ENCODE measurements around the gene HFM1.
A peak's percentile ranks its signal among the peaks of the same experiment; 100 is the strongest.
"Not testable (repeated sequence)": the region's sequence is repeated elsewhere in the genome, so short reads cannot be mapped to it uniquely, and the experiment has no call there.

The HFM1 gene

GRCh38 chr1:91404151-91405012, at the start of gene HFM1:
TSS of gene HFM1 (minus strand) at chr1:91404837. CDS start at chr1:91401082, 3,755 bp downstream.
- peak; percentile 79 for DNase-seq

DNA sequence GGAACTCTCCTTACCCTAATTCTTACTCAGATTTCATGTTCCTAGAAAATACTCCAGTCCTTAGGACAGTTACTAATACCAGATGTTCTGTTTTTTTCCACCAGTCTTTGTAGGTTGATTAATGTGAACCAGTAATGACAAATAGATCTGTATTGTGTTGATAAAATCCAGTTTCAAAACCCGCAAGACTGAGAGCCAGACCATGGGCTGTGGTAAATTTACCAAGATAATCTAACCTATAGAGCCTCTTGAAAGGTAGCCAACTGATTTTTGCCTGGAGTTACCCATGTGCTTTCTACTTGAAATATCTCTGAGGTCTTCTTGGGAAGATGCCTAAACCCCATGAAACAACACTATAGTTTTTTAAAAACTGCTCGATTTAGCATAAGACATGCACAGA, 49.5 kb upstream of the HFM1 start:
- DNase-seq = no peak

- no peak for DNase-seq
These were observed 45.6 kb upstream of the HFM1 start for GRCh38 chr1:91450260-91450659.

DNA sequence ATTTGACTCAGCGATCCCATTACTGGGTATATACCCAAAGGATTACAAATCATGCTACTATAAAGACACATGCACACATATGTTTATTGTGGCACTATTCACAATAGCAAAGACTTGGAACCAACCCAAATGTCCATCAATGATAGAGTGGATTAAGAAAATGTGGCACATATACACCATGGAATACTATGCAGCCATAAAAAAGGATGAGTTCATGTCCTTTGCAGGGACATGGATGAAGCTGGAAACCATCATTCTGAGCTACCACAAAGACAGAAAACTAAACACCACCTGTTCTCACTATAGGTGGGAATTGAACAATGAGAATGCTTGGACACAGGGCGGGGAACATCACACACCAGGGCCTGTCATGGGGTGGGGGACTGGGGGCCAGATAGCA, 43.1 kb upstream of the HFM1 start:
- DNase-seq = not testable (repeated sequence)

DNA sequence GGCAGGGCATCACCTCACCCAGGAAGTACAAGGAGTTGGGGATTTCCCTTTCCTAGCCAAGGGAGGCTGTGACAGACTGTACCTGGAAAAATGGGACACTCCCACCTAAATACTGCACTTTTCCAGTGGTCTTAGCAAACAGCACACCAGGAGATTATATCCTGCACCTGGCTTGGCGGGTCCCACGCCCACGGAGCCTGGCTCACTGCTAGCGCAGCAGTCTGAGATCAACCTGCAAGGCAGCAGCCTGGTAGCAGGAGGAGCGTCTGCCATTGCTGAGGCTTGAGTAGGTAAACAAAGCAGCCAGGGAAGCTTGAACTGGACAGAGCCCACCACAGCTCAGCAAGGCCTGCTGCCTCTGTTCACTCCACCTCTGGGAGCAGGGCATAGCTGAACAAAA, 37.3 kb upstream of the HFM1 start:
- DNase-seq = not testable (repeated sequence)

DNA sequence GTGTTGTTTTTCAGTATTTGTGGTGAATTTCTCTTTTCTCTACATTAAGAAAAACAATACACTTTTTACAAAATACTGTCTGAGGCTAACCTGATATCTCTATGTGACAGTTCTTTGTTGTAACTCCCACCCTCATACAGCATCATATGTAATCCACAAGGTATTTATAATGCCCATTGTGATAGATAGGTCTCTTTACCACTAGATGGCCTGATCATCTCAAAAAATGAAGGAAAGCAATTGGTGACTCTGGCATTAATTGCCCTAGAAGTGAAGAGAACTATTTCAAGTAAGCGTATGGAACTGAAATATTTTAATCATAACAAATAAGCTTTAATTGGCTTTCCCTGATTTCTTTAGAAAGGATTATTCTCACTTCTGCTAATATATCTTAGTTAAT, 36.2 kb upstream of the HFM1 start:
- no peak for DNase-seq

- DNase-seq = no peak
These were observed 34.4 kb upstream of the HFM1 start for GRCh38 chr1:91439016-91439415.

DNA sequence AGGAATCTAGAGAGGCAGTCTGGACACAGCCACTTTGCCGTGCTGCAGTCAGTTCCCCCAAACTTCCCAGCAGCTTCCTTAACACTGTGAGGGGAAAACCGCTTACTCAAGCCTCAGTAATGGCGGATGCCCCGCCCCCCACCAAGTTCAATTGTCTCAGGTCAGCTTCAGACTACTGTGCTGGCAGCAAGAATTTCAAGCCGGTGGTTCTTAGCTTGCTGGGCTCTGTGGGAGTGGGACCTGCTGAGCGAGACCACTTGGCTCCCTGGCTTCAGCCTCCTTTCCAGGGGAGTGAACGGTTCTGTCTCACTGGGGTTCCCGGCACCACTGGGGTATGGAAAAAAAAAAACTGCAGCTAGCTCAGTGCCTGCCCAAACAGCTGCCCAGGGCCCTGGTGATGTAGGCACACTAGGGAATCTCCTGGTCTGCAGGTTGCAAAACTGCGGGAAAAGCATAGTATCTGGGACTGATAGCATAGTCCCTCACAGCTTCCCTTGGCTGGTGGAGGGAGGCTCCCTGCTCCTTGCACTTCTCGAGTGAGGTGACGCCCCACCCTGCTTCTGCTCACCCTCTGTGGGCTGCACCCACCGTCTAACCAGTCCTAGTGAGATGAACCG, 23.7 kb upstream of the HFM1 start:
- DNase-seq = no peak

DNA sequence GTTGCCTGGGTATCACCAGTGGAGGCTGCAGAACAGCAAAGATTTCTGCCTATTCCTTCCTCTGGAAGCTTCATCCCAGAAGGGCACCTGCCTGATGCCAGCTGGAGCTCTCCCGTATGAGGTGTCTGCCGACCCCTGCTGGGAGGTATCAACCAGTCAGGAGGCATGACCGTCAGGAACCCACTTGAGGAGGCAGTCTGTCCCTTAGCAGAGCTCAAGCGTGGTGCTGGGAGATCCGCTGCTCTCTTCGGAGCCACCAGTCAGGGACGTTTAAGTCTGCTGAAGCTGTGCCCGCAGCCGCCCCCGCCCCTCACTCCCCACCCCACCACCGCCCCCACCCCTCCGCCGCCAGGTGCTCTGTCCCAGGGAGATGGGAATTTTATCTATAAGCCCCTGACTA, 23.1 kb upstream of the HFM1 start:
- DNase-seq = no peak

GRCh38 chr1:91422523-91422922, 17.9 kb upstream of the HFM1 start:
- not testable (repeated sequence) for DNase-seq

GRCh38 chr1:91412371-91412770, 7.7 kb upstream of the HFM1 start:
- no peak for DNase-seq

- DNase-seq = no peak
These were observed 2.2 kb upstream of the HFM1 start for GRCh38 chr1:91406773-91407389.

DNA sequence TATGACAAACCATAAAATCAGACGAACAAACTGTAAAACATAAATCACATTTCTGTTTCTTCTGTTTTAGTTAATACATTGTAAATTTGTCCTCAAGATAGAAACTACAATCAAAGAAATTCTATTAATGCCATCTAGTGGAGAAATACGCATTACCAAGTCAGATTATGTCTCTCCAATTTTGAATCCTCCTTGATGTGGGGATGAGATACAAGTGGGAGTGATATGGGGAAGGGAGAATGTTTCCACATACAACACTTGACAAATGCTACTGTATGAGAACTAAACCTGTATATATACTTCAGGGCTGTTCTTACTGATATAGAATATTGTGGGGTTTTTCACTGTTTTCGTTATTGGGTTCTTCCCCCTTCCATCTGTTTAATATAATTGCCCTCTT, 2.6 kb downstream of the HFM1 start:
- DNase-seq = peak; percentile 12

GRCh38 chr1:91400133-91400725, 4.4 kb downstream of the HFM1 start:
- no peak for DNase-seq

GRCh38 chr1:91398291-91398690, 6.3 kb downstream of the HFM1 start:
- DNase-seq = no peak

GRCh38 chr1:91397605-91398004, 7.0 kb downstream of the HFM1 start:
- DNase-seq = no peak

DNA sequence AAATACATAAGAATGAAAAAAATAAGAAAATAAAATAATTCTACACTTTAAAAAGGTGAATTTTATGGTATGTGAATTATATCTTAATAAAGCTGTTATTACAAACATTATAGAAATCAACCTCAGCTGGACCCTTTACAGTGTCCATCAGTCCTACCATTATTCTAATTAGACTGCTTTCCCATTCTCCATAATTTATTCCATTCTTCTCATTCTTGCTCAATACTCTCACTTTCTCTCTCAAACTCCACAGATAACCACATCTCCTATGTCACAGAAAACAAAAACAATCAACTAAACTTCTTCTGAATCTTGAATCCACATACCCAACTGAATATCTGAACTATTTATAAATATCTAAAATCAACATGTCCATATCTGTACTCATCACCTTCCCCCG, 11.6 kb downstream of the HFM1 start:
- no peak for DNase-seq

DNA sequence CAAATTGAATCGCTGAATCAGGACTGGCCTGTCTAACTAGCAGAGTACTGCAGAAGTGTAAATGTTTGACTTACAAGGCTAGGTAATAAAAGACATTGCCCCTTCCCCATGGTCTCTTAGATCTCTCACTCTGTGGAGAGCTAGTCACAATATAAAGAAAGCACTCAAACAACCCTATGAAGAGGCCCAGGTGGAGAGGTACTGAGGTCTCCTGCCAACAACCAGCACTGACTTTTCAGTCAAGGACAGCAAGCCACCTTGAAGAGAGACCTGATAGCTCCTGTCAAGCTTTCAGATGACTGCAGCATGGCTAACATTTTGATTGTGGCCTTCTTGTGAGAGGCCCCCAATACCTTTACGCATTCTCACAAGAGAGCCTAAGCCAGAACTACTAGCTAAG, 18.5 kb downstream of the HFM1 start:
- no peak for DNase-seq

DNA sequence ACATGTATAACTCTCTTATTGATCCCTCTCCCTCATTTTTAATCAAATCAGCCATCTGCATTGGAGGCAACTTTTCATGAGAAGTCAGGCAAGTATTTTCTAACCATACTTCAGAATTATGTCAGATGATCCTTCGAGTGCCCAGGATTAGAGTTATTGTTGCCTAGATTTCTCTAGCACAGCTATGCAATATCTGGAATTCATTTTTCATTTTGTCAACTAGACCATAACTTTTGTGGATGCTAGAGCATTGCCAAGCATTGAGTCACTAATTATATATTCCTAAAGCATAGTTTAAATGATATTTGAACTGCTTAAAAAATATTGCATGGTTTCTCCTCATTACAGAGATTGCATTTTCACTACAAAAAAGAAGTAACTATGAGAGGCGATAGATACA, 21.2 kb downstream of the HFM1 start:
- DNase-seq = no peak

DNA sequence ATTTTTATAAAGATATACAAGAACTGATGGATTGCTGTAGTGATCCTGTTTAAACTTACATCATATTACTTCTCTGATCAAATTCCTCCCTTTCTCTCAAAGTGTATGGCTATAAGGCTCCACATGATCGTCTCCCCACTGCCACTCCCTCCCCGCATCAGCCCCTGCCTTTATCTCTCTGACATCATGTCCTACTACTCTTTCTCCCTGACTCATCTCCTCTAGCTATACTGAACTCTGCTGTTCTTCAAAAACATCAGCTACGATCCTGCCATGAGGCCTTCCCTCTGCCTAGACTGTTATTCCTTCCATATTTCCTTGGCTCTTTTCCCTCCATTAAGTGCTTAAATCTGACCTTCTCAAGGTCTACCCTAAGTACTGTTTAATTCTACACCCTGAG, 22.8 kb downstream of the HFM1 start:
- no peak for DNase-seq

- DNase-seq = no peak
These were observed 30.6 kb downstream of the HFM1 start for GRCh38 chr1:91374086-91374485.

- not testable (repeated sequence) for DNase-seq
These were observed 32.4 kb downstream of the HFM1 start for GRCh38 chr1:91372230-91372629.

DNA sequence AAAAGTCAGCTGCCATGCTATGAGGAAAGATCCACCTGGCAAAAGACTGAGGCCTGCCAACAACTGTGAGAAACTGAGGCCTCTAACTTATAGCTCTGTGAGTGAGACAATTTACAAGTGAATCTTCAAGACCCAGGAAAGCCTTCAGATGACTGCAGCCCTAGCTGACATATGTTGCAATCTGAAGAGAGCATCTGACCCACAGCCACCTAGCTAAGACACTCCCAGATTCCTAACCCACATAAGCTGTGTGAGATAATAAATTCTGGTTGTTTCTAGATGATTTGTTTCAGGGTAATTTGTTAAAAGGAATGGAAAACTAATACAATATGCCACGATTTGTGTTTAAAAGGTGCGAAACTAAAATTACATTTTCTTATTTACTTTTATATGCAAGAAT, 55.1 kb downstream of the HFM1 start:
- DNase-seq = no peak

DNA sequence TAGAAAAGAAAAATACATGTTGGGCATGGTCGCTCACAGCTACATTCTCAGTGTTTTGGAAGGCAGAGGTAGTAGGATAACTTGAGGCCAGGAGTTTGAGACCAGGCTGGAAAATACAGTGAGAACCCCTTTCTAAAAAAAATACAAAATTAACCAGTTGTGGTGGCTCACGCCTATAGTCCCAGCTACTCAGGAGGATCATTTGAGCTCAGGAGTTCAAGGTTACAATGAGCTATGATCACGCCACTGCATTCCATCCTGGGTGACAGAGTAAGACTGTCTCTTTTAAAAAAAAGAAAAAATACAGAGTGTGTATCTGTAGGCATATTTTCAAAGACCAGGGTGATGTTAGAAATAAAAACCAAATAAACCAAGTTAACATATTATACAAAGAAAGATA, 57.8 kb downstream of the HFM1 start:
- no peak for DNase-seq

Measured in NCI-H524 treated with DMSO at 0.1 percent for 48 hours (cell line).